Endometrium (tissue), 2 donors: Measurements from ENCODE around the gene SLC9C1.

Experiments
- FAIRE-seq: peaks from 2 replicates; lab custom pipeline; 2012; peaks lifted over from hg19 to GRCh38; lab: Jason Lieb, UNC
- donor health status: control.
- donor health status: control.

The SLC9C1 gene

GRCh38 chr3:112306825-112307224 lies 12.8 kb upstream of the SLC9C1 start:
- FAIRE-seq = no peak

DNA sequence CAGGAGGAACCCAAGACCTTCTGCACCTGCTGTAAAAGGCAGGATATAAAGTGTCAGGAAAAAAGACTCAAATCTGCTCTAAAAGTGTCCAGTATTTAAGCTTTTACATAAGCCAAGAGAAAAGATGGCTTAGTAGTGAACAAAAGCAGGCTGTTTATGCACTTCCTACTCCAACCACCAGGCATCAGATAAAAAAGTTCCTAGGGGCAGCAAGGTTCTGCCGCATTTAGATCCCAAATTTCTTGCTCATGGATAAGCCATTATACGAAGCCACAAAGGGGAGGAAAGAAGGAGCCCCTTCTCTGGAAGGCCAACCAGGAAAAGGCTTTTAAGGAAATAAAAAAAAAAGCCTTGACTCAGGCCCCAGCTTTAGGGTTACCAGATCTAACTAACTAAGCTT lies 10.6 kb upstream of the SLC9C1 start:
- no peak for FAIRE-seq

- no peak for FAIRE-seq
Measured at GRCh38 chr3:112303764-112304325, 9.8 kb upstream of the SLC9C1 start.

GRCh38 chr3:112302881-112303763 lies 9.1 kb upstream of the SLC9C1 start:
- no peak for FAIRE-seq

- FAIRE-seq = no peak
Measured at GRCh38 chr3:112302150-112302830, 8.3 kb upstream of the SLC9C1 start.

DNA sequence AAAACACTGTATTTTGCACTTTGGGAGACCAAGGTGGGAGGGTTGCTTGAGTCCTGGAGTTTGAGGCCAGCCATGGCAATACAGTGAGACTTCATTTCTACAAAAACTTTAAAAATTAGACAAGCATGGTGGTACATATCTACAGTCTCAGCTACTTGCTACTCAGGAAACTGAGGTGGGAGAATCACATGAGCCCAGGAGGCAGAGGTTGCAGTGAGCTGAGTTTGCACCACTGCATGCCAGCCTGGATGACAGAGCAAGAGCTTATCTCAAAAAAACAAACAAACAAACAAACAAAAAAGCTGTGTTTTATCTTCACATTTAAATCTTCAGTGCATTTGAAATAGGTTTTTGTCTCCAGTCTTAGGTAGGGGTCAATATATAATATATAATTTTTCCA lies 4.8 kb upstream of the SLC9C1 start:
- no peak for FAIRE-seq

- FAIRE-seq = peak; percentile 77
Measured at GRCh38 chr3:112297714-112298113, 3.7 kb upstream of the SLC9C1 start.

- no peak for FAIRE-seq
Measured at GRCh38 chr3:112289011-112289410, 5.0 kb downstream of the SLC9C1 start.

- FAIRE-seq = no peak
Measured at GRCh38 chr3:112280266-112280665, 13.8 kb downstream of the SLC9C1 start.

- FAIRE-seq = no peak
Measured at GRCh38 chr3:112273536-112273935, 20.5 kb downstream of the SLC9C1 start.

- FAIRE-seq = no peak
Measured at GRCh38 chr3:112261742-112262141, 32.3 kb downstream of the SLC9C1 start.

- FAIRE-seq = no peak
Measured at GRCh38 chr3:112260563-112260962, 33.5 kb downstream of the SLC9C1 start.

- no peak for FAIRE-seq
Measured at GRCh38 chr3:112253301-112253971, 40.6 kb downstream of the SLC9C1 start.

DNA sequence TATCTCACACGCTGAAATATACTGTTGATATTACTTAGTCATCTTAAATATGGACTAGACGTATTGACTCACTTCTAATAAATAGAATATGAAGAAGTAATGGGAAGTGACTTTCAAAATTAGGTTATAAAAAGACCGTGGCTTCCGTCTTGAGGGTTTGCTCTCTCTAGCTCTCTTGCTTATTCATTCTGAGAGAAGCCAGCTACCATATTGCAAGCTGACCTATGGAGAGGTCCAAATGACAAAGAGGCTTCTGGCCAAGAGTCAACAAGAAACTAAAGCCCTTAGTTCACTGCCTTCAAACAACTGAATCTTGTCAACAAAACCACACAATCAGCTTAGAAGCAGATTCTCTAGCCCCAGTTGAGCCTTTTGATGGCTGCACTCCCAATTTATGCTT lies 46.1 kb downstream of the SLC9C1 start:
- FAIRE-seq = no peak

GRCh38 chr3:112247350-112247749 lies 46.7 kb downstream of the SLC9C1 start:
- no peak for FAIRE-seq

DNA sequence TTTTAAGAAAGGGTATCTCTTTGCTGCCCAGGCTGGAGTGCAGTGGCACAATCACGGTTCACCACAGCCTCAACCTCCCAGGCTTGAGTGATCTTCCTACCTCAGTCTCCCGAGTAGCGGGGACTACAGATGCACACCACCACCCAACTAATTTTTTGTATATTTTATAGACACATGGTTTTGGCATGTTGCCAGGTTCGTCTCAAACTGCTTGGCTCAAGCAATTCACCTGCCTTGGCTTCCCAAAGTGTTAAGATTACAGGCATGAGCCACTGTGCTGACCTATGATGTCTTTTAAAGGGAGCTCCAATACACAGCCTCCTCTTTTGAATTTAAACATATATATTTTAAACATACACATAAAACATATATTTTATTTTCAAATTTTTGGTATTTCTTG lies 60.9 kb downstream of the SLC9C1 start:
- FAIRE-seq = no peak

DNA sequence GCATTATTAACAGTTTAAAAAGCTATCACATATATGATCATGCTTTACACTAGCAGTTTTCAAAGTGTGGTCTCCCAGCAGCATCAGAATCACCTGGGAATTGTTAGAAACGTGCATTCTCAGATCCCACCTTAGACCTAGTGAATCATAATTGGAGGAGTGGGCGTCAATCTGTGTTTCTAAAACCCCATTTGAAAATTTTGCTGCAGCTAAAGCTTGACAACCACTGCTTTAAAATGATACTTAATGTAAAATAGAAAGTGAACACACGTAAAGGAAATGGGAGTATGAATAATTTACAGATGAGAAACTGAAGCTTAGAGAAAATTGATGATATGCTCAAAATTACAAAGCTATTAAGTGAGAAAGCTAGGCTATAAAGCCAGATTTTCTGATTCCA lies 62.3 kb downstream of the SLC9C1 start:
- no peak for FAIRE-seq

DNA sequence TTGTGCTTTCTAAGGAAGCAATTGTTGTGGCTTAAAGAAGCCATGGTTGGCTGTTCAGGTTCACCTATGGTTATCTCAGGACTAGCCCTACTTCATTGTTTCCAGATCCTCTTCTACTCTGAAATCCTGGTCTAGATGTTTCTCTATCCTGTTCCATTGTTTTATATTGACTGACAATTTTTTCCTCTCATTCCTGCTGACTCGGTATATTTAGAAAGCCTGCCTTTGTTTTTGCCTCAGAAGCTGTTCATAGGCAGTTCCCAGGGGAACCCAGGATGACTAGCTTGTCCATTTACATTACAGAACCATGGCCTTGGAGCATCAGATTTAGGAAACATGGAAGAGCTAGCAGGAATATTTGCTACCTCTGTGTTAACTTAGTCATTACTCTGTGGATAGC lies 64.0 kb downstream of the SLC9C1 start:
- FAIRE-seq = no peak

DNA sequence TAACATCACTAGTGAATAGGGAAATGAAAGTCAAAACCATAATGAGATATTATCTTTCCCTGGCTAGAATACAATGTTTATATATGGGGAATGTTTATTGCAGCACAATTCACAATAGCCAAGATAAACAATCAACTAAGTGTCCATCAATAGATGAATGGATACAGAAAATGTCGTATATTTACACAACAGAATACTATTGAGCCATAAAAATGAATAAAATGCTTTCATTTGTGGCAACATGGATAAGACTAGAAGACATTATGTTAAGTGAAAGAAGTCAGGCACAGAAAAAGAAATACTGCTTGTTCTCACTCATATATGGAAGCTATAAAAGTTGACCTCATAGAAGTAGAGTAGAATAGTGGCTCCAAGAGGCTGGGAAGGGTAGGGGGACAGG lies 65.2 kb downstream of the SLC9C1 start:
- FAIRE-seq = no peak

- no peak for FAIRE-seq
Measured at GRCh38 chr3:112200317-112200666, 93.7 kb downstream of the SLC9C1 start.

- FAIRE-seq = no peak
Measured at GRCh38 chr3:112199622-112200316, 94.2 kb downstream of the SLC9C1 start.

- no peak for FAIRE-seq
Measured at GRCh38 chr3:112197131-112197530, 96.9 kb downstream of the SLC9C1 start.
